Measurements from ENCODE around the gene MIPOL1. TPM values are rescaled to one million over a fixed set of nuclear protein-coding genes. Genes with fewer than 3 reads are reported as not detected.
A peak's percentile ranks its signal among the peaks of the same experiment; 100 is the strongest.

Gene MIPOL1
- total and polyA plus RNA-seq, 2 of the 13 experiments (the other 11 are each of a cell fraction or from before 2014, with no cell fraction given) = 8.6 to 34.2 TPM

GRCh38 chr14:37232907-37233481 lies 35.3 kb downstream of the MIPOL1 start (continued):
- no peak for TF ChIP-seq ZNF318 (CRISPR knock-in tag; IDR thresholded peaks at IDR 0.05)
- TF ChIP-seq PCBP1 (IDR thresholded peaks at IDR 0.05; ENCODE audit: borderline replicate concordance, low read depth, low read length) = no peak
- peak; percentile 43; the same call in 1 of the 2 replicates for TF ChIP-seq ELF3 (CRISPR knock-in tag; IDR thresholded peaks at IDR 0.05)
- peak; percentile 62; the same call in 1 of the 2 replicates for TF ChIP-seq GATAD2A (CRISPR knock-in tag; IDR thresholded peaks at IDR 0.05)
- peak; percentile 54; the same call in 1 of the 2 replicates for TF ChIP-seq ZNF644 (CRISPR knock-in tag; IDR thresholded peaks at IDR 0.05; ENCODE audit: low read depth)
- TF ChIP-seq ZNF503 (CRISPR knock-in tag; IDR thresholded peaks at IDR 0.05) = 0 out of 2 replicates have a peak, but pooled peaks have one; percentile 9
- peak; percentile 80 for TF ChIP-seq STAG1 (CRISPR knock-in tag; IDR thresholded peaks at IDR 0.05)
- TF ChIP-seq TBP (CRISPR knock-in tag; IDR thresholded peaks at IDR 0.05) = no peak
- peak; percentile 41; the same call in 1 of the 2 replicates for TF ChIP-seq THAP11 (CRISPR knock-in tag; IDR thresholded peaks at IDR 0.05)
- peak; percentile 36; the same call in 1 of the 2 replicates for TF ChIP-seq FOXA3 (CRISPR knock-in tag; IDR thresholded peaks at IDR 0.05)
- TF ChIP-seq ZNF496 (CRISPR knock-in tag; IDR thresholded peaks at IDR 0.05; ENCODE audit: insufficient replicate concordance) = no peak
- no peak for TF ChIP-seq ZNF691 (CRISPR knock-in tag; IDR thresholded peaks at IDR 0.05; ENCODE audit: borderline replicate concordance, low read depth)
- TF ChIP-seq KAT2B (IDR thresholded peaks at IDR 0.05; ENCODE audit: borderline replicate concordance, low read depth, low read length) = no peak
- 0 out of 2 replicates have a peak, but pooled peaks have one; percentile 55 for TF ChIP-seq KLF12 (CRISPR knock-in tag; IDR thresholded peaks at IDR 0.05; ENCODE audit: borderline replicate concordance)
- TF ChIP-seq ASH2L (IDR thresholded peaks at IDR 0.05; ENCODE audit: insufficient read length, low read depth, low read length) = peak; percentile 48
- TF ChIP-seq ARNT2 (CRISPR knock-in tag; IDR thresholded peaks at IDR 0.05; ENCODE audit: low read depth) = no peak
- peak; percentile 55; the same call in 1 of the 2 replicates for TF ChIP-seq CEBPG (CRISPR knock-in tag; IDR thresholded peaks at IDR 0.05)
- TF ChIP-seq SMC3 (IDR thresholded peaks at IDR 0.05; ENCODE audit: low read length) = peak; percentile 68; the same call in 1 of the 2 replicates
